Midbrain (tissue), 1 donor: ENCODE measurements around the gene RHBDL2.
"Not testable (repeated sequence)": the region's sequence is repeated elsewhere in the genome, so short reads cannot be mapped to it uniquely, and the experiment has no call there.

Experiments used
- DNase-seq: peaks from one replicate; lab custom pipeline; 2025; lab: John Stamatoyannopoulos, UW

RHBDL2 gene

GRCh38 chr1:38875811-38876210 is 65.8 kb downstream of the RHBDL2 start:
- DNase-seq, result no peak

GRCh38 chr1:38873027-38873969 is 68.3 kb downstream of the RHBDL2 start, which contains the start of gene MYCBP:
TSS of gene MYCBP (minus strand) at chr1:38873348. CDS start at chr1:38873305, 43 bp downstream.
- peak; percentile 97 for DNase-seq

- no peak for DNase-seq
Measured at GRCh38 chr1:38872401-38873026, 69.1 kb downstream of the RHBDL2 start.

- DNase-seq, result no peak
Measured at GRCh38 chr1:38870996-38871395, 70.6 kb downstream of the RHBDL2 start.

- no peak for DNase-seq
Measured at GRCh38 chr1:38867208-38867607, 74.4 kb downstream of the RHBDL2 start.

- DNase-seq, result no peak
Measured at GRCh38 chr1:38865112-38865715, 76.4 kb downstream of the RHBDL2 start.

GRCh38 chr1:38860454-38860795 is 81.2 kb downstream of the RHBDL2 start:
- DNase-seq, result peak; percentile 50

- DNase-seq, result peak; percentile 98
Measured at GRCh38 chr1:38859561-38860453, 81.8 kb downstream of the RHBDL2 start, which contains the start of gene RRAGC. TSS of gene RRAGC (minus strand) at chr1:38859772. CDS start at chr1:38859646, 126 bp downstream.

- DNase-seq, result no peak
Measured at GRCh38 chr1:38858833-38859560, 82.6 kb downstream of the RHBDL2 start.

GRCh38 chr1:38852780-38853179 is 88.8 kb downstream of the RHBDL2 start:
- DNase-seq, result no peak

- no peak for DNase-seq
Measured at GRCh38 chr1:38848071-38848470, 93.6 kb downstream of the RHBDL2 start.

- no peak for DNase-seq
Measured at GRCh38 chr1:38846210-38846609, 95.4 kb downstream of the RHBDL2 start.

- not testable (repeated sequence) for DNase-seq
Measured at GRCh38 chr1:38845088-38845487, 96.5 kb downstream of the RHBDL2 start.

GRCh38 chr1:38840281-38840680 is 101.3 kb downstream of the RHBDL2 start:
- DNase-seq, result no peak

- DNase-seq, result no peak
Measured at GRCh38 chr1:38839363-38839762, 102.3 kb downstream of the RHBDL2 start.

GRCh38 chr1:38836316-38836715 is 105.3 kb downstream of the RHBDL2 start:
- DNase-seq, result not testable (repeated sequence)
